ENCODE data around the gene ZNF835. TPM values are rescaled to one million over a fixed set of nuclear protein-coding genes. Genes with fewer than 3 reads are reported as not detected.

Gene ZNF835
- total RNA-seq, 4 donors from 2014 or later = 4.8 to 11.4 (median 6.1) TPM

GRCh38 chr19:56639217-56639616, 32.3 kb downstream of the ZNF835 start:
- no peak overlapping the region for H3K27ac ChIP-seq
- no peak for ATAC-seq
- TF ChIP-seq EP300 (IDR thresholded peaks at IDR 0.05) = no peak
- TF ChIP-seq, protein P1, sequence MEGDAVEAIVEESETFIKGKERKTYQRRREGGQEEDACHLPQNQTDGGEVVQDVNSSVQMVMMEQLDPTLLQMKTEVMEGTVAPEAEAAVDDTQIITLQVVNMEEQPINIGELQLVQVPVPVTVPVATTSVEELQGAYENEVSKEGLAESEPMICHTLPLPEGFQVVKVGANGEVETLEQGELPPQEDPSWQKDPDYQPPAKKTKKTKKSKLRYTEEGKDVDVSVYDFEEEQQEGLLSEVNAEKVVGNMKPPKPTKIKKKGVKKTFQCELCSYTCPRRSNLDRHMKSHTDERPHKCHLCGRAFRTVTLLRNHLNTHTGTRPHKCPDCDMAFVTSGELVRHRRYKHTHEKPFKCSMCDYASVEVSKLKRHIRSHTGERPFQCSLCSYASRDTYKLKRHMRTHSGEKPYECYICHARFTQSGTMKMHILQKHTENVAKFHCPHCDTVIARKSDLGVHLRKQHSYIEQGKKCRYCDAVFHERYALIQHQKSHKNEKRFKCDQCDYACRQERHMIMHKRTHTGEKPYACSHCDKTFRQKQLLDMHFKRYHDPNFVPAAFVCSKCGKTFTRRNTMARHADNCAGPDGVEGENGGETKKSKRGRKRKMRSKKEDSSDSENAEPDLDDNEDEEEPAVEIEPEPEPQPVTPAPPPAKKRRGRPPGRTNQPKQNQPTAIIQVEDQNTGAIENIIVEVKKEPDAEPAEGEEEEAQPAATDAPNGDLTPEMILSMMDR (IDR thresholded peaks at IDR 0.05) = no peak
- no peak for TF ChIP-seq POLR2AphosphoS5 (IDR thresholded peaks at IDR 0.05)
- no peak for TF ChIP-seq POLR2A (IDR thresholded peaks at IDR 0.05)
- H3K27me3 ChIP-seq = peaks cover 18% of the 10 kb centered on the region
- 26% methylated on average over 7 of the region's 7 CpGs; no CpG with 5 or more reads in 1 of the 2 donors for WGBS, 2 donors (ENCODE audit: low coverage in 1 of 2)
- H3K4me3 ChIP-seq = no peak overlapping the region
- peaks cover 0 to 1% of the 10 kb centered on the region in 2 donors for H3K36me3 ChIP-seq
- no peaks in the 10 kb centered on the region for H3K4me1 ChIP-seq
- H3K9me3 ChIP-seq = peaks cover 0 to 41% (median 0%) of the 10 kb centered on the region in 3 donors

DNA sequence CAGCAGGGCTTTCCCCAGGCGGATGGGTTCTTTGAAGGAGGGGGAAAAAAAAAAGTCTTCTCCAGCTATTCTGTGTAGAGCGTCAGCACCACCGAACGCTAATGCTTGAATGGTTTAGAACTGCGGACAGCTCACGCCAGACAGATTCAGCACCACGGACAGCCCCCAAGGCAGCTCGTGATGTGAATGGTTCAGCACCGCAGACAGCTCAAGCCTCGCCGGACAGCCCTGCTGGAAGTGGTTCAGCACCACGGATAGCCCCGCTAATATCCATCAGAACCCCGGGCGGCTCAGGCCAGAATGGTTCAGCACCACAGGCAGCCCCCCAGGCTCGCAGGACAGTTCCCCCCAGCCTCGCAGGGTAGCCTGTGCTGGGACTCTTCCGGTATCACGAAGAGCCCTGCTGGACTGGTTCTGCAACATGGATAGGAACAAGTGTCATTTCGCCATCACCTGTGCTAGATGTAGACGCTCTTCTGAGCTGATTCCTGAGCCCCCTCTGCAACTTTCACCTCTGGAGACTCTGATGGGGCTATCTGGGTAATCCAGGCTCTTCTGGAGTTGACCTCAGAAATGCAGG, 33.5 kb downstream of the ZNF835 start:
- Histone ChIP-seq H3K27ac (no peak overlapping the region), H3K27me3 (peaks cover 7% of the 10 kb centered on the region), H3K4me1 (no peaks in the 10 kb centered on the region), H3K36me3 (peaks cover 0 to 10% of the 10 kb centered on the region in 2 donors), H3K9me3 (peaks cover 0 to 42% (median 0%) of the 10 kb centered on the region in 3 donors), H3K4me3 (no peak overlapping the region)
- ATAC-seq = no peak
- WGBS, 2 donors (ENCODE audit: low coverage in 1 of 2) = 0 to 16% methylated on average over 1 to 5 of the region's 21 CpGs
- no peak for TF ChIP-seq POLR2AphosphoS5 (IDR thresholded peaks at IDR 0.05)
- no peak for TF ChIP-seq POLR2A (IDR thresholded peaks at IDR 0.05)
- no peak for TF ChIP-seq EP300 (IDR thresholded peaks at IDR 0.05)
- TF ChIP-seq, protein P1 (IDR thresholded peaks at IDR 0.05) = no peak

DNA sequence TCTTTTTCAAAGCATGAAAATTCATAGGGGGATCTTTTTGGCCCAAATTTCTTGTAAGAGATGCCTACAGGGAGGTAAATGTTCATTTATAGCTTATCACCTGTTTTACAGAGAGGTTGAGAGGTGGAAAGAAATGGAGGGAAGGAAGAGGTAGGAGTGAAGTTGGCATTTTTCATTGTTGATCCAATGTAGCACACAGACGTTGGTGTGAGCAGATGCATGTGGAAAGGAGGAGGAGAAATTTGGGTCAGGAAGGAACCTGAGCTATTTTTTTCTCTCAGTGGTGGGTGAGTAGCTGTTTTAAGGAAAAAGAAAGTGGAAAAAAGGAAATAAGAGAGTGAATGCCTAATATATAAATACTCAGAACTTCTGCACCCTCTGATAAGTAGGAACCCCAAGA, 38.5 kb downstream of the ZNF835 start:
- TF ChIP-seq POLR2A (IDR thresholded peaks at IDR 0.05) (no peak), EP300 (IDR thresholded peaks at IDR 0.05) (no peak), POLR2AphosphoS5 (IDR thresholded peaks at IDR 0.05) (no peak)
- TF ChIP-seq, protein P1 (IDR thresholded peaks at IDR 0.05) = no peak
- peaks cover 0 to 74% (median 1%) of the 10 kb centered on the region in 3 donors for H3K9me3 ChIP-seq
- H3K4me3 ChIP-seq = no peak overlapping the region
- no peak for ATAC-seq
- H3K36me3 ChIP-seq = peaks cover 0 to 15% of the 10 kb centered on the region in 2 donors
- H3K27me3 ChIP-seq = no peaks in the 10 kb centered on the region
- H3K27ac ChIP-seq = no peak overlapping the region
- WGBS, 2 donors (ENCODE audit: low coverage in 1 of 2) = 17% methylated on average over 1 of the region's 1 CpG; no CpG with 5 or more reads in 1 of the 2 donors
- no peaks in the 10 kb centered on the region for H3K4me1 ChIP-seq

DNA sequence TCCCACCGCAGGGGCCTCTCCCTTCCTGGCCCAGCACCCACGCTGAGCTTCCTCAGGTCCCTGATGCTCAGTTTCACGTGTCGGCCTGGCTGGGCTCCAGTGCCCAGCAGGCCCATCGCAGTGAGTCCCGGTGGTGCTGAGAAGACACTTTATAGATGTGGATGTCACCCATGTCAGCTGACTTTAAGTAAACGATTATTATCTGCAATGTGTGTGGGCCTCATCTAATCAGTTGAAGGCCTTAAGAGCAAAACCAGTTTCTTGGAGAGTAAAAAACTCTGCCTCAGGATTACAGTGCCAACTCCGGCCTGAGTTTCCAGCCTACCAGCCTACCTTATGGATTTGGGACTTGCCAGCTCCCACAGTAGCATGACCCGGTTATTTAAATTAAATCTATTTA, 45.8 kb downstream of the ZNF835 start:
- no peak overlapping the region for H3K27ac ChIP-seq
- TF ChIP-seq POLR2AphosphoS5 (IDR thresholded peaks at IDR 0.05) = no peak
- no peak for TF ChIP-seq EP300 (IDR thresholded peaks at IDR 0.05)
- no peak for TF ChIP-seq POLR2A (IDR thresholded peaks at IDR 0.05)
- H3K27me3 ChIP-seq = no peaks in the 10 kb centered on the region
- peaks cover 0 to 83% (median 0%) of the 10 kb centered on the region in 3 donors for H3K9me3 ChIP-seq
- peaks cover 0 to 55% of the 10 kb centered on the region in 2 donors for H3K36me3 ChIP-seq
- no peak overlapping the region for H3K4me3 ChIP-seq
- no peak for ATAC-seq
- H3K4me1 ChIP-seq = no peaks in the 10 kb centered on the region
- 96 to 100% methylated on average over 3 of the region's 9 CpGs for WGBS, 2 donors (ENCODE audit: low coverage in 1 of 2)

GRCh38 chr19:56623006-56623405, 48.6 kb downstream of the ZNF835 start:
- 47 to 85% methylated on average over 3 to 6 of the region's 9 CpGs for WGBS, 2 donors (ENCODE audit: low coverage in 1 of 2)
- TF ChIP-seq EP300 (IDR thresholded peaks at IDR 0.05) = no peak
- no peak for TF ChIP-seq POLR2AphosphoS5 (IDR thresholded peaks at IDR 0.05)
- TF ChIP-seq, protein P1 (IDR thresholded peaks at IDR 0.05) = no peak
- TF ChIP-seq POLR2A (IDR thresholded peaks at IDR 0.05) = no peak
- Histone ChIP-seq H3K9me3 (peaks cover 0 to 80% (median 0%) of the 10 kb centered on the region in 3 donors), H3K27me3 (no peaks in the 10 kb centered on the region), H3K27ac (no peak overlapping the region), H3K4me1 (no peaks in the 10 kb centered on the region), H3K4me3 (no peak overlapping the region), H3K36me3 (peaks cover 0 to 67% of the 10 kb centered on the region in 2 donors)
- no peak for ATAC-seq

Measured in gastroesophageal sphincter (tissue), 4 donors.